Measurements from ENCODE around the gene SYT15.
"Not testable (repeated sequence)": the region's sequence is repeated elsewhere in the genome, so short reads cannot be mapped to it uniquely, and the experiment has no call there.

The SYT15 gene

GRCh38 chr10:46585246-46585645 lies 6.3 kb downstream of the SYT15 start:
- not testable (repeated sequence) for DNase-seq

GRCh38 chr10:46587546-46587945 lies 8.6 kb downstream of the SYT15 start:
- DNase-seq = not testable (repeated sequence)

DNA sequence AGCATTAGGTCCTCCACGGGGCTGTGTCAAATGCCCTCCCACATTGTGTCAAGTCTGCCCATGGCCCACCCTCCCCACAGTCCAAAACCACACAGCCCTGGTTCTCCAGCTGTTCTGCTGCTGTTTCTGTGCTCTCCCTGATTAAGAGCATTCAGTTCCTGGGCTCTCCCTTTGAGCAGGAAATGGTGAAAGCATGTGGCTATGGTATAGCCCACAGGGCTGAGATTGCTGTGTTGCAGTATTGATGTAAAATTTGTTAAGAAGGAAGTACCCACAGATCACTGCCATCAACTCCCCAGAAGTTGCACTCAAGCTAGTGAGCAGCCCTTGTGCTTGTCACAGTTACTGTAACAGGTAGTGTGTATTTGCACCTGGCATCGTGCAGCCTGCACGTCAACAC lies 9.3 kb downstream of the SYT15 start:
- DNase-seq = not testable (repeated sequence)

DNA sequence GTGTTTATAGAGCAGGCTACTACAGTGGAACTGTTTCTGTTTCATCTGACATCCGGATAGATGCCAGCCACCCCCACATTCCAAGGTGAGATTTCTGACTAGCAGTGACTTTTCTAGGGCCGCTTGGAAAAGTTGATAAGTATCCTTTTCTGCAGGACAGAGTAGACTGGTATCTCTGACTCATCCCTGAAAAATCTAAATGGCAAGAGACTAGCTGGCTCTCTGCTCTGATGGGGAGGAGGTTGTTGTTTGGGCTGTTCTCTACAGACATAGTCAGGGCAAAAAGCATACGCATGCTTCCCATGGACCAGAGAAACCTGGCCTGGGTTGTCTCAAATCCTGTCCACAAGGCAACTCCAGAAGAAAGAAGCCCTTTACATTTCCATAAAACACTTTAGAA lies 10.7 kb downstream of the SYT15 start:
- DNase-seq = not testable (repeated sequence)

DNA sequence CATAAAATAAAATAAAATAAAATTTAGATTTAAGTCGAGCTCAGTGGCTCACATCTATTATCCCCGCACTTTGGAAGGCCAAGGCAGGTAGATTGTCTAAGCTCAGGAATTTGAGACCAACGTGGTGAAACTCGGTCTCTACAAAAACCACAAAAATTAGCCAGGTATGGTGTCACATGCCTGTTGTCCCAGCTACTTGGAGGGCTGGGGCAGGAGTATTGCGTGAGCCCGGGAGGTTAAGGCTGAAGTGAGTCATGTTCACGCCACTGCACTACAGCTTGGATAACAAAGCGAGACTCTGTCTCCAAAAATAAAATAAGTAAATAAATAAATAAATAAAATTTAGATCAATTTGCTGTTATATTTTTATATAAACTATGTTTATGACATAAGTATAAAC lies 12.1 kb downstream of the SYT15 start:
- not testable (repeated sequence) for DNase-seq

- not testable (repeated sequence) for DNase-seq
These were observed 14.4 kb downstream of the SYT15 start for GRCh38 chr10:46593307-46593706.

- not testable (repeated sequence) for DNase-seq
These were observed 15.6 kb downstream of the SYT15 start for GRCh38 chr10:46594453-46595063.

- DNase-seq = not testable (repeated sequence)
These were observed 17.6 kb downstream of the SYT15 start for GRCh38 chr10:46596570-46596969.

- DNase-seq = not testable (repeated sequence)
These were observed 18.8 kb downstream of the SYT15 start for GRCh38 chr10:46597616-46598246.

- not testable (repeated sequence) for DNase-seq
These were observed 21.6 kb downstream of the SYT15 start for GRCh38 chr10:46600516-46600915.

GRCh38 chr10:46615540-46615939 lies 36.6 kb downstream of the SYT15 start:
- DNase-seq = not testable (repeated sequence)

DNA sequence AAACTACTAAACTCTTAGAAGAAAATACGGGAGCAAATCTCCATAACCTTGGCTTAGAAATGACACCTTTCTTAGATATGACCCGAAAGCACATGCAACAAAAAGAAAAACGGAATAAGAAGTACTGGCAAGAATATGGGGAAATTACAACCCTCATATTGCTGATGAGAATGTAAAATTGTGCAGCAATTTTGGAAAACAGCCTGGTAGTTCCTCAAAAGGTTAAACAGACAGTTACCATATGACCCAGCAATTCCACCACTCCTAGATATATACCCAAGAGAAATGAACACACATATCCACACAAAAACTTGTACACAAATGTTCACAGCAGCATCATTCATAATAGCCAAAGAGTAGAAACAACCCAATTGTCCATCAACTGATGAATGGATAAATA lies 37.3 kb downstream of the SYT15 start:
- DNase-seq = not testable (repeated sequence)

DNA sequence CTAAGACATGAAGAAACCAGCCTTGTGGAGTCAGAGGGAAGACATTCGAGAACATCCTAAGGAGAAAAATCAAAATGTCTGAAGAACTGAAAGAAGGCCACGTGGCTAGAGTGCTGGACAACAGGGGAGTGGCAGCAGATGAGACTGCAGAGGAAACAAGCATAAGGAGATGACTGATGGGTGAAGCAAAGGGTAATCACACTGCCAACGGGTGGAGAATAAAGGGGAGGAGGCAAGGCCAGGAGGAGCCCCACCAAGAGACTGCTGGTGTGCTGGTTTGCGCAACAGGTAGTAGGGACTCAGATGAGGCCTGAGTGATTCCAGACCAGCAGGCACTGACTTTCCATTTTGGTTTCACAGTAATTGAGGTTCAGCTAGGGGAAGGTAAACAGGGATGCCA lies 38.2 kb downstream of the SYT15 start:
- not testable (repeated sequence) for DNase-seq

DNA sequence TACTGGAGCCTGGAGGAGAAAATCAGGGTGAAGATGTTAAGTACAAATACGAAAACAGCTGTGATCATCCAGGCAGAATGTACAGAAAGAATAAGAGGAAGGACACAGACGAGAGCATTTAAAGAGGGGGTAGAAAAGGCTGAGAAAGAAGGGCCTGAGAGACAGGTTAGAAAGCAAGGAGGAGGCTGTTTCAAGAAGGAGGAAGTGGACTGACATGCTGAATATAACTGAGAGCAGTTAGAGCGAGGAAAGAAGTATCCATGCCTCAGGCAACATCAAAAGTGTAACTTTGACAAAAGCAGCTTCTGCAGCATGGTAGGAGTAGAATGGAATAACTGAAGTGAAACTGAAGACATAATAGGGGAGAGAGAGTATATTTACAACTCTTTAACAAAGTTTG lies 39.0 kb downstream of the SYT15 start:
- DNase-seq = not testable (repeated sequence)

DNA sequence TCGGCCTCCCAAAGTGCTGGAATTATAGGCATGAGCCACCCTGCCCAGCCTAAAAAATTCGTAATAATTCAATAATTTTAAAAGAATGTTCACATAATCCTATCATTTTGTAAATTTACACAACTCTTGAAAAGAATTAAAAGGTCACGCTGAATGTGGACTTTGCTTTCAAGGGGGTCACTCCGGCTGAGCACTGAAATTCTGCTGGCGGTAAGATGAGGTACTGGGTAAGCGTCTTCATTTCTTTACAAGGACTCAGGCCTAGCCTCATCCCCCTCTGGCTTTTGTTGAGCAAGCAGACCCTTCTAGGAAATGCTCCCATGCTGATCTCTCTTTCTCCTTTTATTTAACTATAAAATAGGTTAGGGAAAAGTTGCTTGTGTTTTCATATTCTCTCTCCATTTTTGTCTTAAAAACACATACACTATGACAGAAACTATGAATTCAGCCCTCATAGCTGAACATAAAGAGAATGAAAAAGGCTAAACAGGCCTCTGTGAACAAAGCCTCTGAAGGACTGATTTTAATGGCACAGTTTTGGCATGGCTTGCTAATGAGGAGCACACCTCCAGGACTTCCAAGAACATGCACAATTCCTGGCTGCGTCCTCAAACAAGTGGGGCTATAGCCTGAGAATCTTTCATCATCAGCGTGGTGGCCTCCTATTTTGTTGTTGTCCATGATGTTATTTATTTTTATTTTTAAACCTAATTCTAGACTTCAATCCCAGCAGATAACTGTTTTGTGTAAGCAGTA lies 45.1 kb downstream of the SYT15 start:
- DNase-seq = not testable (repeated sequence)

- DNase-seq = not testable (repeated sequence)
These were observed 50.9 kb downstream of the SYT15 start for GRCh38 chr10:46629805-46630204.

- DNase-seq = not testable (repeated sequence)
These were observed 51.9 kb downstream of the SYT15 start for GRCh38 chr10:46630816-46631215.

DNA sequence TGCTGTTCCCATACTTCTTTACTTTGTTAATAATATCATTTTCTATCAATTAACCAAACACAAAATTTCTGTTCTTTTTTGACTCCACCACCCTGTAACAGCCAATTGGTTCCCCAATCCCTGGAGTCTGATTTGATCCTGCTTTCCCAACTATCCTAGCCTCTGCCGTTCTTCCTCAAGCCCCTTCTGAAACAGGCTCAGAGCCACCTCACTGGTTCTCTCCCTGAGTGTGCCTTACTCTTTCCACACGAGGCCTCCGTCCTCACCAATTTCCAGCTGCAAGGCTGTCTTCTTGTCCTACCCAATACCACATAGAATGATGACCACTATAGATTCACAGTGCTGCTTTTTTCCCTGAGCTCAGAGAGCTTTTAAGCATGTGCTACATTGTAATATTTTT lies 52.8 kb downstream of the SYT15 start:
- DNase-seq = not testable (repeated sequence)

DNA sequence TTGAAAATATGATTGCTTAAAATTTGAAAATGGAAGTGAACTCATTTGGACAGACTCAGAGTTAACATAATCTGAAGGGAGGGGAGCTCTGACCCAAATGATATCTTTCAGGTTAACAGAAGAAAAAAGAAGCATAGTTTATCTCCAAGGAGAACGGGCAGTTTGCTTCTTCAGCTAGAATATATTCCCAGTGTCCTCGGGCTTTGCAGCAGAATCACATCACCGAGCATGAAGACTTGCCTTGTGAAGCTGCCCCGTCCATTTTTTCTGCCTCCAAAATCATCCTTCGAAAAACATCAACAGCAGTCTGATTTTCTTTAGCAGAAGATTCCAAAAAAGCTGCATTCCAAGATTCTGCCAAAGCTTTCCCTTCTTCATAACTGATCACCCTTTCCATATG lies 55.8 kb downstream of the SYT15 start:
- DNase-seq = not testable (repeated sequence)

DNA sequence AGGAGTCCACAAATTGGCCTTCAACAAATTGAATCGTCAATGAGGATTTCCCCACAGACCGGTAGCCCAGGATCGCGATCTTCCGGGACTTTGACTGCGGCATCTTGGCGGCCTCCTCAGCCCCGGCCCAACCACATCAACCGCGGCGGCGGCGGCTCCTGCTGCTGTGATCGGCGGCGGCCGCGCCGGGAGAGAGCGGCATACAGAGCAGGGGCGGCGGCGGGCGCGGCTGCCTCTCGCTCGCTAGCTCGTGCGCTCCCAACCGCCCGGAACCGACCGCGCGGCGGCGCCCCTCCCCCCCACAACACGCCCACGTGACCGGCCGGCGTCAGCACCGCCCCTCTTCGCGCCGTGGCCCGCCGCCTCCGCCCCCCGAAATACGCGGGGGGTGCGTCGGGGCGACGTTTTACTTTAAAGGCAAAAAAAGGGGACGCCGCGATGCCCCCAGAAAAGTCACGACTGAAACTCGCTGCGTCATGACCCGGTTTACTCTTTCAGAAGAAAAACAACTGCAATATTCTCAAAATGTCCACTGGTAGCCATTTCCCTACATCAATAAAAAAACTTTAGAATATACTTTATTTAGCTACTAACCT lies 56.5 kb downstream of the SYT15 start:
- DNase-seq = not testable (repeated sequence)

- DNase-seq = not testable (repeated sequence)
These were observed 61.1 kb downstream of the SYT15 start for GRCh38 chr10:46640005-46640404.
